ENCODE data around the gene FBXL20.

Gene FBXL20

DNA sequence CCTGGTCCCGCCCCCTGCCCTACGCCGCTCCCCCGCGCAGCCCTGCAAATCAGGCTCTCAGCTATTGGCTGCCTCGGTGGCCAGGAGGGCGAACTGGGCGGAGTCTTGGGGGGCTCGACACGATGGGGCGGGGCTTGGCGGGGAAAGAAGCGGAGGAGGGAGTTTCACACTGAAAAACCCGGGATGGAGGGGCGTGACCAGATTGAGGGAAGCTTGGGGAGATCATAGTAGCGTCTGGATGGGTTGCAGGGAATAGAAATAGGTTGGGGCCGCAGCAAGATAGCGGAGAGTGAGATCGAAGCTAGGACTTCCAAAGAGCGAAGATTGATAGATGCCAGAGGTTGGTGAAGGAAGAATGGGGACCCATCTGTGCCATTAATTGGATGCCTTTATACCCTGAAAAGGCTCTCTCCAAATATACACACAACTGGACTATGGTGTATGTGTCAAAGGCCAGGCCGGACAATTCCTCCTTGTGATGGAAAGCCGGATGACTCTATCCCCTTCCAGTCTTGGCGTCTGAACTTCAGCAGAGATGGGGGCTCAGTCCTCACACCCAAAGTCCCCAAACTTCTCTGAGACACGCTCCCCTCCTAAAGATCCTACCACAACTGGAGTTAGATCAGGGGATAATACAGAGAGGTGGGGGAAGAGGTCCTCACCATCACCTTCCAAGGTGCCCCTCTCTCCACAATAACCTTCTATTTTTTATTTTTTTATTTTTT, 175.3 kb downstream of the FBXL20 start:
- H3K27ac ChIP-seq (ENCODE audit: extremely low read depth, low read depth, low read length): no peak overlapping the region
- ChIA-PET CTCF (interaction anchor here (0.5 to 9.1 kb wide), 4 partner anchors 15 to 61 kb away, joined by 3 to 151 read pairs (median 6); partner anchors contain the start of gene RPL19), POLR2A (interaction anchor here (0.5 to 1.3 kb wide), 12 partner anchors 10 to 462 kb away, joined by 3 to 16 read pairs (median 4); partner anchors contain the start of genes PGAP3 and RPL19)
- peak overlapping the region; percentile 30 for H3K4me3 ChIP-seq (ENCODE audit: low read depth, low read length)
- peaks cover 6% of the 10 kb centered on the region for H3K4me1 ChIP-seq (ENCODE audit: control insufficient read depth, insufficient read depth, low read length)
- no peaks in the 10 kb centered on the region for H3K9me3 ChIP-seq (ENCODE audit: control insufficient read depth, insufficient read depth, low read depth, low read length)
- H3K36me3 ChIP-seq (ENCODE audit: control insufficient read depth in 2 of 2, insufficient read depth in 1 of 2, low read length in 2 of 2): no peaks in the 10 kb centered on the region
- TF ChIP-seq GFI1B (tag by site-specific recombination; IDR thresholded peaks at IDR 0.05) (no peak), ZNF785 (tag by site-specific recombination; IDR thresholded peaks at IDR 0.05) (no peak), ZNF624 (tag by site-specific recombination; IDR thresholded peaks at IDR 0.05) (no peak), SCRT1 (tag by site-specific recombination; IDR thresholded peaks at IDR 0.05; ENCODE audit: borderline replicate concordance) (no peak), KLF10 (tag by site-specific recombination; IDR thresholded peaks at IDR 0.05) (peak; percentile 88), ZSCAN23 (tag by site-specific recombination; IDR thresholded peaks at IDR 0.05) (no peak), GLIS1 (tag by site-specific recombination; IDR thresholded peaks at IDR 0.05) (peak; percentile 60), ZNF155 (tag by site-specific recombination; IDR thresholded peaks at IDR 0.05) (no peak), ZNF138 (tag by site-specific recombination; IDR thresholded peaks at IDR 0.05; ENCODE audit: borderline replicate concordance) (no peak), ZNF366 (tag by site-specific recombination; conservative IDR thresholded peaks at IDR 0.05) (peak; percentile 58), KLF9 (tag by site-specific recombination; IDR thresholded peaks at IDR 0.05; ENCODE audit: low read depth) (peak; percentile 76), ZBTB48 (tag by site-specific recombination; IDR thresholded peaks at IDR 0.05) (no peak), ZNF529 (tag by site-specific recombination; IDR thresholded peaks at IDR 0.05; ENCODE audit: insufficient replicate concordance) (no peak), ZNF549 (tag by site-specific recombination; IDR thresholded peaks at IDR 0.05) (no peak), ZSCAN16 (tag by site-specific recombination; IDR thresholded peaks at IDR 0.05) (no peak), SCRT2 (tag by site-specific recombination; IDR thresholded peaks at IDR 0.05) (no peak), ZNF24 (tag by site-specific recombination; IDR thresholded peaks at IDR 0.05) (no peak), ZNF791 (tag by site-specific recombination; IDR thresholded peaks at IDR 0.05) (no peak), ZNF391 (tag by site-specific recombination; IDR thresholded peaks at IDR 0.05; ENCODE audit: borderline replicate concordance, low read depth) (no peak), ZNF214 (tag by site-specific recombination; IDR thresholded peaks at IDR 0.05; ENCODE audit: borderline replicate concordance) (no peak), ZNF140 (tag by site-specific recombination; IDR thresholded peaks at IDR 0.05) (no peak), ZNF416 (tag by site-specific recombination; IDR thresholded peaks at IDR 0.05) (no peak), ZFHX2 (tag by site-specific recombination; conservative IDR thresholded peaks at IDR 0.05) (peak; percentile 51; the same call in 1 of the 2 replicates), OVOL3 (tag by site-specific recombination; IDR thresholded peaks at IDR 0.05) (no peak), ZNF184 (tag by site-specific recombination; IDR thresholded peaks at IDR 0.05) (no peak), ZNF768 (tag by site-specific recombination; IDR thresholded peaks at IDR 0.05) (no peak), TRIM28 (IDR thresholded peaks at IDR 0.05; ENCODE audit: borderline replicate concordance, low read length) (no peak), ZNF221 (tag by site-specific recombination; IDR thresholded peaks at IDR 0.05; ENCODE audit: borderline replicate concordance) (no peak), TCF7L2 (IDR thresholded peaks at IDR 0.05; ENCODE audit: borderline replicate concordance, low read depth, low read length) (no peak), KLF8 (tag by site-specific recombination; IDR thresholded peaks at IDR 0.05) (no peak), REPIN1 (tag by site-specific recombination; IDR thresholded peaks at IDR 0.05; ENCODE audit: low read depth) (no peak), ZNF596 (tag by site-specific recombination; IDR thresholded peaks at IDR 0.05) (no peak), ZIC2 (tag by site-specific recombination; IDR thresholded peaks at IDR 0.05) (no peak)
- TF ChIP-seq, protein P1, sequence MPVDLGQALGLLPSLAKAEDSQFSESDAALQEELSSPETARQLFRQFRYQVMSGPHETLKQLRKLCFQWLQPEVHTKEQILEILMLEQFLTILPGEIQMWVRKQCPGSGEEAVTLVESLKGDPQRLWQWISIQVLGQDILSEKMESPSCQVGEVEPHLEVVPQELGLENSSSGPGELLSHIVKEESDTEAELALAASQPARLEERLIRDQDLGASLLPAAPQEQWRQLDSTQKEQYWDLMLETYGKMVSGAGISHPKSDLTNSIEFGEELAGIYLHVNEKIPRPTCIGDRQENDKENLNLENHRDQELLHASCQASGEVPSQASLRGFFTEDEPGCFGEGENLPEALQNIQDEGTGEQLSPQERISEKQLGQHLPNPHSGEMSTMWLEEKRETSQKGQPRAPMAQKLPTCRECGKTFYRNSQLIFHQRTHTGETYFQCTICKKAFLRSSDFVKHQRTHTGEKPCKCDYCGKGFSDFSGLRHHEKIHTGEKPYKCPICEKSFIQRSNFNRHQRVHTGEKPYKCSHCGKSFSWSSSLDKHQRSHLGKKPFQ (tag by site-specific recombination; IDR thresholded peaks at IDR 0.05): no peak
- TF ChIP-seq, protein P2, sequence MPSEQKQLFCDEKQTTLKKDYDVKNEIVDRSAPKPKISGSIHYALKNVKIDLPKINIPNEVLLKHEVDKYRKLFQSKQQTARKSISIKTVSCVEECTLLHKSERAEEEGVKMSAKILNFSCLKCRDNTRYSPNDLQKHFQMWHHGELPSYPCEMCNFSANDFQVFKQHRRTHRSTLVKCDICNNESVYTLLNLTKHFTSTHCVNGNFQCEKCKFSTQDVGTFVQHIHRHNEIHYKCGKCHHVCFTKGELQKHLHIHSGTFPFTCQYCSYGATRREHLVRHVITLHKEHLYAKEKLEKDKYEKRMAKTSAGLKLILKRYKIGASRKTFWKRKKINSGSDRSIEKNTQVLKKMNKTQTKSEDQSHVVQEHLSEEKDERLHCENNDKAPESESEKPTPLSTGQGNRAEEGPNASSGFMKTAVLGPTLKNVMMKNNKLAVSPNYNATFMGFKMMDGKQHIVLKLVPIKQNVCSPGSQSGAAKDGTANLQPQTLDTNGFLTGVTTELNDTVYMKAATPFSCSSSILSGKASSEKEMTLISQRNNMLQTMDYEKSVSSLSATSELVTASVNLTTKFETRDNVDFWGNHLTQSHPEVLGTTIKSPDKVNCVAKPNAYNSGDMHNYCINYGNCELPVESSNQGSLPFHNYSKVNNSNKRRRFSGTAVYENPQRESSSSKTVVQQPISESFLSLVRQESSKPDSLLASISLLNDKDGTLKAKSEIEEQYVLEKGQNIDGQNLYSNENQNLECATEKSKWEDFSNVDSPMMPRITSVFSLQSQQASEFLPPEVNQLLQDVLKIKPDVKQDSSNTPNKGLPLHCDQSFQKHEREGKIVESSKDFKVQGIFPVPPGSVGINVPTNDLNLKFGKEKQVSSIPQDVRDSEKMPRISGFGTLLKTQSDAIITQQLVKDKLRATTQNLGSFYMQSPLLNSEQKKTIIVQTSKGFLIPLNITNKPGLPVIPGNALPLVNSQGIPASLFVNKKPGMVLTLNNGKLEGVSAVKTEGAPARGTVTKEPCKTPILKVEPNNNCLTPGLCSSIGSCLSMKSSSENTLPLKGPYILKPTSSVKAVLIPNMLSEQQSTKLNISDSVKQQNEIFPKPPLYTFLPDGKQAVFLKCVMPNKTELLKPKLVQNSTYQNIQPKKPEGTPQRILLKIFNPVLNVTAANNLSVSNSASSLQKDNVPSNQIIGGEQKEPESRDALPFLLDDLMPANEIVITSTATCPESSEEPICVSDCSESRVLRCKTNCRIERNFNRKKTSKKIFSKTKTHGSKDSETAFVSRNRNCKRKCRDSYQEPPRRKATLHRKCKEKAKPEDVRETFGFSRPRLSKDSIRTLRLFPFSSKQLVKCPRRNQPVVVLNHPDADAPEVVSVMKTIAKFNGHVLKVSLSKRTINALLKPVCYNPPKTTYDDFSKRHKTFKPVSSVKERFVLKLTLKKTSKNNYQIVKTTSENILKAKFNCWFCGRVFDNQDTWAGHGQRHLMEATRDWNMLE (tag by site-specific recombination; conservative IDR thresholded peaks at IDR 0.05; ENCODE audit: low read depth): no peak

All from HEK293 (cell line).